Stimulated activated CD4-positive, alpha-beta T cell treated with anti-CD3 and anti-CD28 coated beads, Interleukin-4, amount 100 ng/mL, for 4 hours (primary cell): ENCODE results near the gene RPL4.

ENCODE experiments used
- DNase-seq, 2 experiments: peaks; one replicate each; pipeline ENCODE4 v3.0.0-alpha.2; 2020

The RPL4 gene

DNA sequence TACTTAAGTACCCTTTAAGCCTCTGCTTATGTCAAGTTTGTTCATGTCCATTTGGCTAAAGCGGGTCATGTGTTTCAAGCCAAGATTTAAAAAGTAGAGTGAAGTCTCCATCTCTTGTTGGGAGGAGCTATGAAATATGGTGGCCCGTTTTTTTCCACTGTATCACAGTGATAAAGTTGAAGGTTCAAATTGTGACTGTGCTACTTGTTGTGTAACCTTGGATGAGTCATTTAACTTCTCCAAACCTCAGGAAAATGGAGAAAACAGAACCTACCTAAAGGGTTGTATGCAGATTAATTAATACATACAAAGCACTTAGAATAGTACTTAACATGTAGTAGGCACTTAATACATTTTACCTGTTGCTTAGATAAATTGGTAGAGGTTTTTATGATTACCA lies 50.5 kb downstream of the RPL4 start:
- no peak for DNase-seq

DNA sequence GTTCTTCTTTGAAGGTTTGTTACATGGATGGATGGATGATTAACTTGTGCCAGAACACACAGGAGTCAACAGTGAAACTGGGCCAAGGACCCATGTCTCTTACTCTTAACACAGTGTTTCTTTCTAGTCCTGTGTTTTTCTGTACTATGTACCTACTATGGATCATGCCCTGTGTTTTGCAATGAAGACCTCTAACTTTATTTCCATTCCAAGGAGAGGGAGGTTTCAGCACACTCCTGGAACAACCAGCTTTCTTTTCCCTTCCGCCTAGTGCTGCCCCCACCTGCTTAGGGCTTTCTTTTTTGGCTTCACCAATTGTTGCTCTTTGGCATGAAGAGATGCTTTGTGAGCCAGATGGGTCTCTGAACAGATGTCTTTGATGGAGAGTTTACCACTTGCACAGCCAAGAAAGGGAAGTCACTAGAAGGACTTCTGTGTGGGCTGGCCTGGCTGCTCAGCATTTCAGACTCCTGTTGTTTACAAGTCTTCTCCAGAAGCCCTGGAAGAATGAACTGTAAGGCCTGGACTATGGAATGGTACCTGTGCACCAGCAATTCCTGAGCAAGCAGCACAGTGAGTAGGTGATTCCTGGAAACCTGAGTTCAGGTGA lies 51.6 kb downstream of the RPL4 start:
- DNase-seq: no peak

DNA sequence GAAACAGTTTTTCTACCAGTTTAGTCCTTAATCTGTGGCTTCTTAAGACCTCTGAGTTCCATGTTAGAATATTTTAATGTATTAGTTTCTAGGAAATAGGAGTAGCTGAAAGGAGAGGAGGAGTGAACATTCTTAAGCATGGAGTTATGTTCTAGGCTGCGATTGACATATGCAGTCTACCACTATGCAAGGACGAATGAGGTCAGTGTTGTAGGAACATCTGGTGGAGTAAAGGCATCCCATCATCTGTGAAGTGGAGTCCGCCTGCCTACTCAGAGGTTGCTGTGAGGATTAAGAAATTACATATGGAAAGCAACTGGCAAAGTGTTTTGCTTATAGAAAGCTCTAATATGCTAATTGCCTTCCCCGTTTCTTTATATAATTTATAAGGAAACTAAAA lies 52.2 kb downstream of the RPL4 start:
- DNase-seq: no peak
